SK-N-DZ (cell line): ENCODE measurements around the gene ALDH1A2. TPM values are rescaled to one million over a fixed set of nuclear protein-coding genes. Genes with fewer than 3 reads are reported as not detected.
"Not testable (repeated sequence)": the region's sequence is repeated elsewhere in the genome, so short reads cannot be mapped to it uniquely, and the experiment has no call there.

Experiments
- DNase-seq: peaks from one replicate; pipeline ENCODE4 v3.0.0-alpha.2; 2015; ENCODE audit warnings: low spot score
- polyA plus RNA-seq, 2 experiments: library from polyadenylated mRNA; depleted of rRNA; stranded (reverse); fragments of >200 nt; gene quantifications; 2 replicates each; pipeline ENCODE4 v1.2.3, GENCODE V29; 2014

The ALDH1A2 gene
- polyA plus RNA-seq (2014; cell fraction: cytosol; rRNA removed), result not detected in 2 replicates
- polyA plus RNA-seq (2014; cell fraction: nucleus; rRNA removed), result not detected in 2 replicates

- DNase-seq, result no peak
Measured at GRCh38 chr15:58065445-58066041, at the start of gene ALDH1A2. ALDH1A2 (minus strand) TSS chr15:58065711; CDS start chr15:58065650, 61 bp downstream.

DNA sequence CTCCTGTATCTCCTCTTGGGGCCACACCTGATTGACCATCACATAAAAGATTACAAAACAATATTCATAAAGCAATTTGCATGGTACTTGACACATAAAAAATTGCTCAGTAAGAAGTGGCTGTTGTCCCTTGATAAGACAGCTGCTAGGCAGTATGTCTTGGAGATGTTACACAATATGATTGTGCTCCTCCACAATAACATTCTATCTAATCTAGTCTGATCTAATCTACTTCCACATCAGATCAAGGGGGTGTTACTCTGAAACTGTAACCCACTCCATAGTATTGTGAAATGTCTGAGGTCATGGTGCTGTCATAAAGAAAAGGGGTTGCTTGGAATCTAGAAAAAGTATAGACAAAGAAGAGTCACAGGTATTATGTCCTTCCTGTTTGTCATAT lies 49.3 kb upstream of the ALDH1A2 start:
- no peak for DNase-seq

- no peak for DNase-seq
Measured at GRCh38 chr15:58114388-58114787, 48.9 kb upstream of the ALDH1A2 start.

DNA sequence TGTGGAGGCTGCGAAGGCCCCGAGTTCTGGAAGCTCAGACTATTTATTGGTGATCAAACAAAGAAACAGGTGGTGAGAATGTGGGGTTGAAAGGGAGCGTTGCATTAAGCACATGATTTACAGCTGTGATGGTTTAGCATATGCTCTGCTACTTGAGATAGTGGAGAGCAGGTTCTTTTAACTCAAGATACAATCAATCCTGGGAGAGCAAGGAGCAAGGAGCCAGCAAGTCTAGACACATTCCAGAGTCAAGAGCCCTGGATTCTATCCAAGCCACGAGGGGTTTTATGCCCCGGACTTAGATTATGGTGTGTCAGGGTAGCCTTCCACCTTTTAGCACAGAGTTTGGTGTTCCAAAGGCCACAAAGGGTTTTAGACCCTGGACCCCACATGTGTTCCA lies 47.8 kb upstream of the ALDH1A2 start:
- DNase-seq, result not testable (repeated sequence)

GRCh38 chr15:58111718-58112104 lies 46.2 kb upstream of the ALDH1A2 start:
- no peak for DNase-seq

GRCh38 chr15:58110999-58111717 lies 45.6 kb upstream of the ALDH1A2 start:
- DNase-seq, result no peak

- no peak for DNase-seq
Measured at GRCh38 chr15:58109419-58109818, 43.9 kb upstream of the ALDH1A2 start.

GRCh38 chr15:58108117-58108516 lies 42.6 kb upstream of the ALDH1A2 start:
- no peak for DNase-seq

- no peak for DNase-seq
Measured at GRCh38 chr15:58103482-58103881, 38.0 kb upstream of the ALDH1A2 start.

GRCh38 chr15:58096529-58097084 lies 31.1 kb upstream of the ALDH1A2 start:
- no peak for DNase-seq

DNA sequence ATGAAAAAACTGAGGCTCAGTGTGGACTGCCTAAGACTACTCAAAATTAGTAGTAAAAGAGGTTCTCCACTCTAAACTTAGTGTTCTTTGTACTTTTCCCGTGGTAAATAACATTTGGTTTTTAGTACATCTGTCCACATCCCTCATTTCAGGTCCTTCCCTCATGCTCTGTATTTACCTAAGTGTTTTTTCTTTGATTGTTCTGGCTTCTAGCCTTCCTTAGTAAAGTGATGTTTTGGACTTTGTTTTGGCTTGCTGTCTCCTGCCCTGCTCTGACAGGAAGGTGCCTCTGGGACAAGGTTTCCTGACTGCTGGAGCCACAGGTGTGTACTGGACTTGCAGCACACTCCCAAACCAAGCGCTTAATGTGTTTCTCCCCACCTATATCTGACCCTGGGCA lies 29.9 kb upstream of the ALDH1A2 start:
- no peak for DNase-seq

DNA sequence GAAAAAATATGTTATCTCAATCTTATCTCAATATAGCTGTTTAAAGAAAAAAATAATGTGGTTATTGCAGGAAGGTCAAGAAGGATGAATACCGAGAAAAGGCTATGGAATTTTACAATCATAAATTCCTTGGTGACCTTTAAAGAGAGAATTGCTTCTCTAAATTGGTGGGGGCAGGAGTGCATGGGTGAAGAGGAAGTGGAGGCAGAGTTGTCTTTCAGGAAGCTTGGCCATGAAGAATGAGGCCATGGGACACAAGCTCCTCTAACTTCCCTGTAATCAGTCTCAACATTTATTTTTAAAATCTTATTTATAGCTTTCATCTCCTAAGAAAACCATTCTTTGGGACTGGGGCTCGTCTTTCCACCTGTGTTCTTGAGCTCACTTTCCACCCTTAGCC lies 22.4 kb upstream of the ALDH1A2 start:
- no peak for DNase-seq

DNA sequence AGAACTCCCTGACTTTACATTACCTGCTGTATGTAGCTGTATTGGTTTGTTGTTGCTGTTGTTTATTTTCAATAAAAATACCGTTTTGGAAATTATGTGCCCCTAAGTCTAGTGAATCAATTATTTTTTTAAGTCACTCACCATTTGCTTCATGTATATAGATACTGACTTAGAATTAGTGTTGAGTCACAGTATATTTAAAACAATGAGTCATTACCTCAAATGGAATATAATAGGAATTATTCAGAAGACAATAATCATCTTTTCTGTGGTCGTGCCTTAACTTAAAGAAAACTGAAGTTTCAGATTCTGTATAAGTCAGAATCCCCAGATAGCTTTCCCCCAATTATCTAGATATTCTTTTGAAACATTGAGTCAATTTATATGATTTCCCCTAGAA lies 21.0 kb upstream of the ALDH1A2 start:
- no peak for DNase-seq

GRCh38 chr15:58083526-58083925 lies 18.0 kb upstream of the ALDH1A2 start:
- DNase-seq, result no peak

- no peak for DNase-seq
Measured at GRCh38 chr15:58081891-58082290, 16.4 kb upstream of the ALDH1A2 start.

- no peak for DNase-seq
Measured at GRCh38 chr15:58081456-58081855, 15.9 kb upstream of the ALDH1A2 start.

DNA sequence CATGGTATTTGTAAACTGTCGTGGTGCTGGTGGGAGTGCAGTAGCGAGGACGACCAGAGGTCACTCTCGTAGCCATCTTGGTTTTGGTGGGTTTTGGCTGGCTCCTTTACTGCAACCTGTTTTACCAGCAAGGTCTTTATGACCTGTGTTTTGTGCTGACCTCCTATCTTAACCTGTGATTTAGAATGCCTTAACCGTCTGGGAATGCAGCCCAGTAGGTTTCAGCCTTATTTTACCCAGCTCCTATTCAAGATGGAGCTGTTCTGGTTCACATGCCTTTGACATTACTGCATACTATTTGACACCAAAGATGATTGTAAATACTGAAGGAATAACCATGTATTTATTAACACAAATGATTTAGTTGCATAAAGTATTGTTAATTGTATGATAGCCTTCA lies 15.4 kb upstream of the ALDH1A2 start:
- DNase-seq, result not testable (repeated sequence)

- no peak for DNase-seq
Measured at GRCh38 chr15:58080398-58080797, 14.9 kb upstream of the ALDH1A2 start.

GRCh38 chr15:58078591-58078990 lies 13.1 kb upstream of the ALDH1A2 start:
- no peak for DNase-seq

DNA sequence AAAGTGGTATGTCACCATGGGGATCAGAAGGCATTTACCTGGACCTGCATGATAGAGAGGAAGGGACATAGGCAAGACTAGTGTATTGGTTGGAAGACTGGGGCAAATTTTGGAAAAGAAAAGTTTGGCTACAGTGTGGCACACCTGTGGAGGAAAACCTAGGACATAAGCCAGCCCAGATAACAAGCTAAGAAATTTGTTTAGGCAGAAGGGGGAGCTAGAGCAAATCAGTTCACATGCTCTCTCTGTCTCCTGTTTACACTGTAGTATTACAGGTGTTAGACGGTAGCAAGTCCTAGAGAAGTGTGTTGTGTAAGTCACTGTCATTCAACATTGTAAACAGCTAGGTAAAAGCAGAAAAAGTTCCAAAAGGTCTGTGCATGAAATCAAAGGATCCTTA lies 11.9 kb upstream of the ALDH1A2 start:
- no peak for DNase-seq

DNA sequence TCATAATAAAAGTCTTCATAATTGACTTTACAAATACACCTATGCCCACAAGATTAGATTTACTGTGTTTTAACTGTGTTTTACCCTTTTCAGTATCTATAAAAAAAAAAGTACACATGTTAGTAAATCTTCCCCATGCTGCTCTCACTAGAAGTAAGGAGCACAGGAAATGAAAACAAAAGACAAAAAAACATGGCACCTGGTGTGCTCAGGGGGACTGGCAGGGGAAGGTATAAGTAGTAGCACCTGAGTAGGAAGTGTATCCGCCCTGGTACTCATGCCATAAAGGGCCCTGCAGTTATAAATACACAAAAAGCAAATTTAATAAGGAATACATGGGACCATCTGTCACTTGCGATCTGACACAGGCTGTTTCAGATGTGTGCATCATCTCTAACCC lies 8.9 kb upstream of the ALDH1A2 start:
- no peak for DNase-seq

DNA sequence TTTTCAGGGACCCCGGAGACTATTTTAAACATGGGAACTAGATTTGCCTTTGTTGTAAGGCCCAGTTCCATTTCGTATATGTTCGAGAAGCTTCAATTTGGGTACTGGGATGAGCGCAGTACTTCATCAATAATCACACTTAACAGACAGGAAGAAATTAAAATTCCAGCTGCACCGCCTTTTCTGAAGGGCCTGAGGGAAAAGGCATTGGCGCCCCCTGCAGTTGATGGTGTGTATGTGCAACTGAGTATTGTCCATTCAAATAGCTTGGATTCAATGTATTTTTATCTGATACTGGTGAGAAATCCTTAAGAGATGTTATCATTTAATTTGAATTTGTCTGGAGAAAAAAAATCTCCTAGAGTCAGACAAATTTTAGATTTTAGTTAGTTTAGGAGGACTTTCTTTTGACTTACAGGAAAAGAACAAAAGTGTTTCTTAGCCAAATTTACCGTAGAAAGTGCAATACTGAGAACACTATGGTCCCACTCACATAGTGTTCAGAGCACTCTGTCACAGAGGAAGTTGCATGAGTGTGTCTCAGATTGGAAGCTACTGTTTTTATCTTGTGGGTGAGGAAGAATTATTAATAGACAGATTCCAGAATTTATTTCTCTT lies 5.4 kb upstream of the ALDH1A2 start:
- peak; percentile 38 for DNase-seq

DNA sequence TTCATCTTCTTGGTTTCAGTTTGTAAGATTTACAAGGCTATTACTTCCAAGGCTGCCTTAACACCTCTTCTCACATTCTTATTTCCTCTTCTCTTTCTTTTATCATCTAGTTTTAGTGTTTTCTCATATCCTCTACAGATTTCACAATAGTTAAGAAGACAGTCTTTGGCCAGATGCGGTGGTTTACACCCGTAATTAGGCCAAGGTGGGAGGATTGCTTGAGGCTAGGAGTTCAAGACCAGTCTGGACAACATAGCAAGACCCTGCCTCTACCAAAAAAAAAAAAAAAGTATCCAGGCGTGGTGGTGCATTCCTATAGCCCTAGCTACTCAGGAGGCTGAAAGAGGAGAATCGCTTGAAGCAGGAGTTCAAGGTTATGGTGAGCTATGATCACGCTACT lies 3.5 kb upstream of the ALDH1A2 start:
- DNase-seq, result no peak
